Neural progenitor cell (in vitro differentiated cells): ENCODE measurements around the gene DDX5. TPM values are rescaled to one million over a fixed set of nuclear protein-coding genes. Genes with fewer than 3 reads are reported as not detected.

Source experiments
- DNase-seq: peaks from one replicate; pipeline ENCODE4 v3.0.0-alpha.2; 2016; ENCODE audit warnings: low spot score
- H2AFZ ChIP-seq: fragments of 200-600 bp; sonication (generic); replicated peaks from 2 replicates; pipeline ENCODE4 v1.6.1; 2016; ENCODE audit warnings: antibody characterized with exemption
- H3F3A ChIP-seq: fragments of 200-600 bp; sonication (generic); 2 replicates; pipeline ENCODE4 v1.6.1; 2016; ENCODE audit warnings: antibody characterized with exemption, low read depth
- H3K27ac ChIP-seq: fragments of 200-600 bp; sonication (generic); 2 replicates; pipeline ENCODE4 v1.5.1; 2016; ENCODE audit warnings: mild to moderate bottlenecking
- H3K27me3 ChIP-seq: fragments of 200-600 bp; sonication (generic); 2 replicates; pipeline ENCODE4 v1.6.1; 2016; ENCODE audit warnings: mild to moderate bottlenecking, moderate library complexity
- H3K36me3 ChIP-seq: fragments of 200-600 bp; sonication (generic); 2 replicates; pipeline ENCODE4 v1.5.1; 2016
- H3K4me1 ChIP-seq: fragments of 200-600 bp; sonication (generic); 2 replicates; pipeline ENCODE4 v1.6.1; 2016; ENCODE audit warnings: mixed run types
- H3K4me2 ChIP-seq: fragments of 200-600 bp; sonication (generic); 2 replicates; pipeline ENCODE4 v1.6.1; 2016
- H3K4me3 ChIP-seq: fragments of 200-600 bp; sonication (generic); 2 replicates; pipeline ENCODE4 v1.5.1; 2016
- H3K79me2 ChIP-seq: fragments of 200-600 bp; sonication (generic); 2 replicates; pipeline ENCODE4 v1.6.1; 2016; ENCODE audit warnings: low read depth
- H3K9ac ChIP-seq: fragments of 200-600 bp; sonication (generic); 2 replicates; pipeline ENCODE4 v1.6.1; 2016
- H3K9me3 ChIP-seq: fragments of 200-600 bp; sonication (generic); 2 replicates; pipeline ENCODE4 v1.5.1; 2016; ENCODE audit warnings: low read depth
- H4K20me1 ChIP-seq: fragments of 200-600 bp; sonication (generic); 2 replicates; pipeline ENCODE4 v1.6.1; 2016; ENCODE audit warnings: low read depth
- H3K27ac Mint-ChIP-seq: 3 replicates; pipeline ENCODE4 v1.8.0; 2021; ENCODE audit warnings: mixed read lengths
- H3K27me3 Mint-ChIP-seq: 2 replicates; pipeline ENCODE4 v1.8.0; 2022; ENCODE audit warnings: low read depth, mild to moderate bottlenecking, inconsistent platforms, moderate library complexity, mixed read lengths; ENCODE audit not compliant: insufficient read depth
- H3K36me3 Mint-ChIP-seq: 3 replicates; pipeline ENCODE4 v1.8.0; 2021; ENCODE audit warnings: mixed read lengths
- H3K4me1 Mint-ChIP-seq: 3 replicates; pipeline ENCODE4 v1.8.0; 2021; ENCODE audit warnings: mixed read lengths
- H3K4me3 Mint-ChIP-seq: 3 replicates; pipeline ENCODE4 v1.8.0; 2021; ENCODE audit warnings: mild to moderate bottlenecking, moderate library complexity, mixed read lengths
- H3K9me3 Mint-ChIP-seq: 3 replicates; pipeline ENCODE4 v1.8.0; 2020; ENCODE audit warnings: mixed read lengths
- CTCF ChIP-seq: fragments of 200-600 bp; sonication (generic); IDR thresholded peaks from 2 replicates; pipeline ENCODE4 v1.5.1; 2017; ENCODE audit warnings: antibody characterized with exemption, mild to moderate bottlenecking
- EZH2 ChIP-seq: fragments of 200-600 bp; sonication (generic); IDR thresholded peaks from 2 replicates; pipeline ENCODE4 v1.6.1; 2017; ENCODE audit warnings: antibody characterized with exemption, mild to moderate bottlenecking, moderate library complexity
- EZH2phosphoT487 ChIP-seq: fragments of 200-600 bp; sonication (generic); IDR thresholded peaks from 2 replicates; pipeline ENCODE4 v1.6.1; 2017; ENCODE audit warnings: antibody characterized with exemption
- total RNA-seq: library from RNA; depleted of rRNA; stranded (reverse); fragments of >200 nt; gene quantifications from 2 replicates; pipeline ENCODE4 v1.2.3, GENCODE V29; 2015; ENCODE audit warnings: low replicate concordance

The DDX5 gene
- total RNA-seq, 1 donor from 2014 or later = 967 TPM

DNA sequence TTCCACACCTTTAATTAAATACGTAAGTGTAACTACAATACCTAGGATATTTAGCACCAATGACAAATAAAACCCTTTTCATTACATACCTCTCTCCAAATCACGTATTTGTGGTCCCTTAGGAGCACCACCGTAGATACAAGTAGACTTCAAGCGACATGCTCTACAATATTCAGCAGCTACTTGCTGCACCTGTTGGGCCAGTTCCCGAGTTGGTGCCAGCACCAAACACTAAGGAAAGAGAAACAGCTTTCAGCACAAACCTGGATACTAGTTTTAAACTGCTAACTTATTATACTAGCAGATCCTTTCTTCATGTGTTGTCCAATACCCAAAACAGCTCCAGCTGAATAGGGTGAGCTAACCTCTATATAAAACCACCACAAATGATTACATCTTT is 2.7 kb downstream of the DDX5 start:
- Histone ChIP-seq H4K20me1 (peaks cover 78% of the 10 kb centered on the region), H3K4me3 (no peak overlapping the region), H3F3A (peaks cover 82% of the 10 kb centered on the region), H3K36me3 (peaks cover 59% of the 10 kb centered on the region), H3K27me3 (no peaks in the 10 kb centered on the region), H2AFZ (no peak overlapping the region), H3K9ac (no peak overlapping the region), H3K4me2 (peak overlapping the region; percentile 96), H3K79me2 (peaks cover 86% of the 10 kb centered on the region), H3K9me3 (no peaks in the 10 kb centered on the region), H3K27ac (no peak overlapping the region), H3K4me1 (peaks cover 24% of the 10 kb centered on the region)
- Mint-ChIP-seq H3K36me3 (peaks cover 50% of the 10 kb centered on the region), H3K9me3 (no peaks in the 10 kb centered on the region), H3K27ac (no peak overlapping the region), H3K4me3 (peak overlapping the region; percentile 12), H3K27me3 (peaks cover 15% of the 10 kb centered on the region), H3K4me1 (peaks cover 37% of the 10 kb centered on the region)
- DNase-seq = no peak
- no peak for TF ChIP-seq EZH2phosphoT487
- no peak for TF ChIP-seq CTCF
- TF ChIP-seq EZH2 = no peak

GRCh38 chr17:64502809-64503208 is 3.3 kb downstream of the DDX5 start:
- H3K27ac Mint-ChIP-seq = no peak overlapping the region
- H3K4me3 ChIP-seq = no peak overlapping the region
- H3K4me2 ChIP-seq = no peak overlapping the region
- no peak overlapping the region for H2AFZ ChIP-seq
- H3K36me3 ChIP-seq = peaks cover 55% of the 10 kb centered on the region
- H3K79me2 ChIP-seq = peaks cover 80% of the 10 kb centered on the region
- H3K4me3 Mint-ChIP-seq = peak overlapping the region; percentile 12
- peaks cover 78% of the 10 kb centered on the region for H4K20me1 ChIP-seq
- no peaks in the 10 kb centered on the region for H3K9me3 Mint-ChIP-seq
- H3K4me1 Mint-ChIP-seq = peaks cover 36% of the 10 kb centered on the region
- H3K36me3 Mint-ChIP-seq = peaks cover 50% of the 10 kb centered on the region
- H3K9ac ChIP-seq = no peak overlapping the region
- peaks cover 88% of the 10 kb centered on the region for H3F3A ChIP-seq
- no peaks in the 10 kb centered on the region for H3K27me3 ChIP-seq
- TF ChIP-seq EZH2phosphoT487 = no peak
- no peak for DNase-seq
- peaks cover 19% of the 10 kb centered on the region for H3K4me1 ChIP-seq
- H3K27ac ChIP-seq = no peak overlapping the region
- peaks cover 16% of the 10 kb centered on the region for H3K27me3 Mint-ChIP-seq
- no peaks in the 10 kb centered on the region for H3K9me3 ChIP-seq

DNA sequence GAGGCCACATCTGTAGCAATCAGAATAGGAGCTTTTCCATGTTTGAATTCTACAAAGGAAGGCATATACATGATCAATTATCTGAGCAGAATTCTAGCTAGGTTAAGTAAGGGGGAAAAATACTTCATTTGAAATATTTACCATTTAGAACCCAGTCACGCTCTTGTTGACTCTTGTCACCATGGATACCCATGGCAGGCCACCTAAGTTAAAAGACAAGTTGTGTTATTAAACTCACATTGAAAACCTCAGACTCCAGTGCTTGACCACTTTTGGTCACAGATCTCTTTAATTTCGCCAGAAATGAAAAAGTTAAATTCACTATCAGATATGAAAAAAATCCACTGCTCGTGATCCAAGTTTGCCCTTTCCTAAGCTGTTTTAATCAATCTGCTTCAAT is 4.1 kb downstream of the DDX5 start:
- H3K9me3 Mint-ChIP-seq = no peaks in the 10 kb centered on the region
- Histone ChIP-seq H3K27ac (no peak overlapping the region), H3K9ac (no peak overlapping the region), H3K36me3 (peaks cover 55% of the 10 kb centered on the region), H2AFZ (no peak overlapping the region), H3F3A (peaks cover 93% of the 10 kb centered on the region), H3K27me3 (no peaks in the 10 kb centered on the region), H4K20me1 (peaks cover 78% of the 10 kb centered on the region), H3K79me2 (peaks cover 73% of the 10 kb centered on the region), H3K4me2 (no peak overlapping the region), H3K4me3 (no peak overlapping the region), H3K4me1 (peaks cover 18% of the 10 kb centered on the region), H3K9me3 (no peaks in the 10 kb centered on the region)
- no peak for DNase-seq
- no peak for TF ChIP-seq EZH2
- no peak for TF ChIP-seq EZH2phosphoT487
- no peak for TF ChIP-seq CTCF
- peaks cover 50% of the 10 kb centered on the region for H3K36me3 Mint-ChIP-seq
- no peak overlapping the region for H3K4me3 Mint-ChIP-seq
- H3K27ac Mint-ChIP-seq = no peak overlapping the region
- peaks cover 36% of the 10 kb centered on the region for H3K4me1 Mint-ChIP-seq
- H3K27me3 Mint-ChIP-seq = peaks cover 16% of the 10 kb centered on the region

DNA sequence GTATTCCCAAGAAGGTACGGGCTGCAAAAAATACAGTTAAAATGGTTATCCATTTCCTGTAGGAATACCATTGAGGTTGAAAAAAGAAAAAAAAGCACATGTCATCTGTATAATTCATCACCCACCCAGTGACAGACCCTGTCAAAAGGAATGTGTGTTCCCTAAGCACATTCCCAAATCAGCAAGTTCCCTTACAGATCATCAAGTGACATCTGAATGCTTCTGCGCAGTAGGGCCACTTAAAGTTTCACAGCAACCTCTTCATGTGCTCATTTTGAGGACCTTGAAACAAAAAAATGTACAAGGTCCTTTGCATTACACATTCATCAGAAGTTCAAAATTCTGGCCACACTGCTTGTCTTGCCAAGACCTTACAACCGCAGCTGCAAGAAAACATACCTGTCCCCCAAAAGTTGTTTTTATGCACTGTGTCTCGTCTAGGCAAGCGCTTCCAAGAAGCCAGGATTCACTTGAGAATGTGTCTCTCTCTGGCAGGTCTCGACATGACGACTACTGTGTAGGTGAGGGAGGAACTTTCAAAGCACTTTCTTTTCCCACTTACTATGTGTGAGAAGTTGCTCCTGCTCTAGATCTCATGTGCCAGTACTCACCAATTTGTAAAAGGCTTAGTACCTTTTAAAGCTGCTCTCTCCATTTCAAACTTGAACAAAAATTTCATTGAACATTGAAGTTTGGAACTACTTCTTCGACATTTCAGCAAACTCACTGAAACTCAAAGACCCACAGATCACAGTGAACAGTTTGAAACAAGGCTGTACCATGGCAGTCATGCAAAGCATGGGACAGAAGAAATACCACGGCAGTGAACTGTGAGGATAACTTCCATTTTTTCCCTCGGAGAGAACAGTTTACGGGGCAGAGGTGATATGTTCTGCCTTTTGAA is 5.0 kb downstream of the DDX5 start:
- no peak for DNase-seq
- Mint-ChIP-seq H3K4me3 (no peak overlapping the region), H3K27ac (no peak overlapping the region), H3K4me1 (peaks cover 38% of the 10 kb centered on the region), H3K27me3 (peaks cover 11% of the 10 kb centered on the region), H3K36me3 (peaks cover 50% of the 10 kb centered on the region), H3K9me3 (no peaks in the 10 kb centered on the region)
- TF ChIP-seq EZH2 = no peak
- TF ChIP-seq EZH2phosphoT487 = no peak
- no peak for TF ChIP-seq CTCF
- peaks cover 75% of the 10 kb centered on the region for H3K79me2 ChIP-seq
- no peak overlapping the region for H2AFZ ChIP-seq
- H3F3A ChIP-seq = peaks cover 94% of the 10 kb centered on the region
- H4K20me1 ChIP-seq = peaks cover 78% of the 10 kb centered on the region
- no peak overlapping the region for H3K4me2 ChIP-seq
- H3K4me1 ChIP-seq = peaks cover 18% of the 10 kb centered on the region
- H3K9me3 ChIP-seq = no peaks in the 10 kb centered on the region
- peak overlapping the region; percentile 9 for H3K27ac ChIP-seq
- H3K4me3 ChIP-seq = no peak overlapping the region
- H3K27me3 ChIP-seq = no peaks in the 10 kb centered on the region
- no peak overlapping the region for H3K9ac ChIP-seq
- H3K36me3 ChIP-seq = peaks cover 55% of the 10 kb centered on the region
